Iris pigment epithelial cell (primary cell): Measurements from ENCODE around the gene MAPKBP1.
A peak's percentile ranks its signal among the peaks of the same experiment; 100 is the strongest.

Experiments used
- DNase-seq: peaks from one replicate; pipeline ENCODE4 v3.0.0-alpha.2; 2011; ENCODE audit warnings: low read depth

The MAPKBP1 gene

DNA sequence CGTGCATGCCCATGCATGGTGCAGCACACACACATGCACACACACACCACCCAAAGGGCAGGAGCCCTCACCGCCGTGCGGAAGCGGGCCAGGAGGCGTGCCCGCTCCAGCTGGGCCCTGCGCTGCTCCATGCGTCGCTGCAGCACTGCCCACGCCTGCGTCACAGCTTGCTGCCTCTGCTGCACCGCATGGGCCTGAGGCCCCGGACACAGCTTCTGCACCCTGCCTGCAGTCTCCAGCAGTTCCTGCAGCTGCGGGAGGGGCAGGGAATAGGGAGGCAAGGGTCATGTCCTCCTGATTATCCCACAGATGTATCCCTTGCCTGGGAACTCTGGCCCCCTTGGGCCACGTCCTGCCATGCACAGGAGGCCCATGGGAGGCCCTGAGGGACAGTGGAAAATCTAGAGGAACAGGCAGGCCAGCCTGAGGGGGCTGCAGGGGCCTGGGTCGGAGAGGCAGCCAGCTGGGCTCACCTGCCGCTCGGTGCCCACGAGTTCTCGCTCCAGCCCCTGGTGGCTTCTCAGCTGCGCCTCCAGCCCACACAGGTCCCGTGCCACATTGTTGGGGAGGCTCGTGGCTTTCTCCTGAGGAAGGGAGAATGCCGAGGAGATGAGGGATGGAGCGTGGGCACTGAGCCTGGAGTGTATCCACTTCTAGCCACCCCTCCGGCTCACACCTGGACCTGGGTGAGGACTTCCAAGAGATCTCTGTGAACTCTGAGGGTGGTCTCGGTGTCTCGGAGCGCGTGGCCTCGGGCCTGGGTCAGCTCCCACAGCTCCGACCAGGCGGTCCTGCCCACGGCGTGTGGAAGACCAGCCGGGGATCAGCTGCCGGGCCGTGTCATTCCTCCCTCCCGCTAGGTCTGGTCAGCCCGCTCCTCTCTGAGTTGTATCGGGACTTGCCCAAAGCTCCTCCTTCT is 95.7 kb downstream of the MAPKBP1 start:
- no peak for DNase-seq

DNA sequence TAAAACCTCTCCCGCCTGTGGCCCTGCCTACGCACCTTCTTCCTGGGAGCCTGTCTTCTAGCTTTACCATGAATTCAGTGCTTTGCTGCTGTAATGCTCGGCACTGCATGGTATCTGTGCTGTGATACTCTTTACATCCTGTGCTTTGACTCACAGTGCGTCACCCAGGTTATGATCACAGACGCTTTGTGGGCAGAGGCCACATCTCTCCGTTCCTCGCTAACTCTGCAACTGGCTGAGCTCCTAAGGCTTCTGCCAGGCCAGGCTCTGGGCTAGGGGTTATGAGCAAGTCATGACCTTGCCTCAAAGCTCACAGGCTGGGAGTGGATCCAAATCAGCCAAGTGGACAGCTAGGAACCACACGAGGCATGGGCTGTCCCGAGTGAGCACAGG is 96.4 kb downstream of the MAPKBP1 start:
- peak; percentile 73 for DNase-seq

DNA sequence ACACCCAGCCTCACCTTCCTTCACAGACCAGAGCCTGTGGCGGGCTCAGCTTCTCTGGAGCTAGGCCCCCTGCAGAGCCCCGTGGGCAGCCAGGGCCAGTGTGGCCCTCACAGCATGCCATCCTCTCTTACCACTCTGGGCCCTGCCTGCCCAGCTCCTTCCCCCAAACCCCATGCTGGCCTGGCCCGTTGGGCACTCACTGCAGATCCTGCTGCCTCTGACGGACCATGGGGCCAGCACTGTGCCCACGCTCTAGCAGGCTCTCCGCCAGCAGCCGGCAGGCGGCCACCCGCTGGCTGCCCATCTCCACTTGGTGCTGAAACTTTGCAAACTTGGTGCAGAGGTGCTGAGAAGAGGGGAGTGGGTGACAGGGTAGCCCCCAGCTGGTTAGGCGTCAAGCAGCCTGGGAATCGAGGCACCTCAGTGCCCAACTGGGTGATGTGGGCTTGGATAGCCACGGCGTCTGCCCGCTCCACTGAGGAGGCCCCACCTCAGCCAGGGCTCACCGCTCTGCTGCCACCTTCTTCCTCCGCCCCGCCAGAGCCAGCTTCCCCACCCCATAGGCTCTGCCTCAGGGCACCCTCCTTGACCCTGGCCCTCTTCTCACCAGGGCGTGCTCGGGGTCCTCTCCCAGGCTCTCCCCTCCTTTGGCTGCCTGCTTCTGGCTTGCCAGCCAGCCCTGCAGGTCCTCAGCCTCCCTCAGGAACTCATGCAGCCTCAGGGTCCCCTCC is 97.1 kb downstream of the MAPKBP1 start:
- no peak for DNase-seq

DNA sequence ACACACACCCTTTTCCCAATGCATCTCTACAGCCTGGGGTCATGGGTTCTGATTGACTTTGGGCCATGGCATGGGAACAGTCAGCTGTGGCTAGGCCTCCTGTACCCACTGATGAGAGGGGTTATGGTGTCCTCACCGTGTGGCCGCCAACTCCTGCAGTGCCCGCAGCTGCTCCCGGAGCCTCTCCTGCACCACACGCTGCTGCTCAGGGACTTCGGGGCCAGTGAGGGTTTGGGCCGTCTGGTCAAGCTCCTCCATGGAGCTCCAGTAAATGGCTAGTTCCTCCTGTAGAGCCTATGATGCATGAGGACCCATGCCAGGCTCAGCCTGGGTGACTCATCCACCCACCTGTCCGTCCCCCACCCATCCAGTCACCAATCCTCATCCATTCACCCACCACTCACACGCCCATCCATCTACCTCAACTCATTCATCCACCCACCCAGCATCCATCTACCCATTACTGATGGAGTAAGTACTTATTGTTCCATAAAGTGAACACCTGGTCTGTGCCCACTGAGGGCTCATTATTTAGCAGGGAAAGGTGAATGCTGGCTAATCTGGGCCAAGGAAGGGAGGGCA is 98.0 kb downstream of the MAPKBP1 start:
- no peak for DNase-seq

DNA sequence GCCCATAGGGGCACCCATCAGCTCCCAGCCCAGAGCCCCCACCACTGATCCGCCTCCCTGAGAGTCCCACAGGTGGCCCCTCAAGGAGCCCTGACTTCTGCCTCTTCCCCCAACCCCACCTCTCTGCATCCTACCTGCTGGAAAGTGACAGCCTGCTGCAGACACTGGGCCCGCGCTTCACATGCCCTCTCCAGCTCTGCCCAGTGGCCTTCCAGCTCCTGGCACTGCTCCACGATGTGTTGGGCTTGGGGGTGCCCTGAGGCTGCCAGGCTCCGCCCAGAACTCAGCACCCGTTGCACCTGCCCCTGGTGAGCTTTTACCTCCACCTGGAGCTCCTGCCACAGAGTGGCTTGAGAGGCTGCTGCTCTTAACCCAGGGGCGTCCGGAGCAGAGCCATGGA is 99.4 kb downstream of the MAPKBP1 start:
- DNase-seq = no peak

DNA sequence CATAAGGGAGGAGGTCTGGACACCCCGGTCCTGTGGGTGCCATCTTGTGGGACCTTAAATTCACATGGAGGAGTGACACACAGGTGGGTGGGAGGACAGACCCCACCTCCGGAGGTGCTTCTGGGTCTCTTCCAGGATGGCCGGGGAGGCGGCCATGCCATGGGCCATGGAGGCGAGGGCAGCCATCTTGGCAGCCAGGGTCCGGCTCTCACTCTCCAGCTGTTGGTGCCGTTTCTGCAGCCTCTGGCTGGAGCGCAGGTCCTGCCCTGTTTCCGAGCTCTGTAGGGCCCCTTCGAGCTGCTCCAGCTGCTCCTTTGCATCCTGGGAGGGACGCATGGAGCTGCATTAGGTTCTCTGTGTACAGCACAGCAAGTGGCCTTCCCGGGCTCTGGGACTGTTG is 100.5 kb downstream of the MAPKBP1 start:
- no peak for DNase-seq

DNA sequence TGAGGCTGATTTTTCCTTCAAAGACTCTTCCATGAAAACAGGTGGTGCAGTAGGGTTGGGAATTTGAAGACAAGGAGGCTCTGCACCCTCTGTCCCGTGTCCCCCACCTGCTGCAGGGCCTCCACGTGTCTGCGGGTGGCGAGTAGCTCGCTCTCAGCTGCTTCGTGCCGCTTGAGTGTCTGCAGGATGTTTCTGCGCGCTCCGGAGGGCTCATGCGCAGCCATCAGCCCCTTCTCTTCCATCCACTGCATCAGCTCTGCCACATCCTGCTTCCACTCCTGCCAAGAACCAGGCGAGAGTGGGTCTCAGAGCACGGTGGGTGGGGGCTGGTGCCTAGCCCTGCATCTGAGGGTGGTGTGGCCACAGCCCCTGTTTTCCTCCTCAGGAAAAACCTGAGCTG is 101.7 kb downstream of the MAPKBP1 start:
- DNase-seq = no peak

DNA sequence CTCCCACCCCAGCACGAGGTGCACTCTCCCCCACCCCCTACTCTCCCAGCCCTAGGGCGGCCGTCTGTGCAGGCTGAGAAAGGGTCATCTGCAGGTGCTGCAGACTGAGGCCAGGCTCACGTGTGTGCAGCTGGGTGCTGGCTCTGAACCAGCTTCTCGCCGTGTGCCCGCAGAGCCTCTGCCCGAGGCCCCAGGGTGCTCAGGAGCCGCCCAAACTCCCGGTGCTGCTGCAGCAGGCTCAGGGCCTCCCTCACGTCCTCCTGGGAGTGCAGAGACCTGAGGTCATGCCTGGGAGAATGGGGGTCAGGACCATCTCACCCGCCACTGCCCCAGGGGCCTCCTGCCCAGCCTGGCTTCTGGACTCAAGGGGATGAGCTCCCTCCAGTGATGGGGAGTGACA is 102.4 kb downstream of the MAPKBP1 start:
- DNase-seq = no peak
